HG02970 (cell line): ENCODE results near the gene LIPF.
"Not testable (repeated sequence)": the region's sequence is repeated elsewhere in the genome, so short reads cannot be mapped to it uniquely, and the experiment has no call there.

Experiments
- ATAC-seq: cut with Tn5 transposase; IDR thresholded peaks from one replicate; pipeline ENCODE4 v1.9.1; 2021; ENCODE audit warnings: mild to moderate bottlenecking, moderate library complexity, moderate number of reproducible peaks; ENCODE audit not compliant: unreplicated experiment, low FRiP score

The LIPF gene, protein sequence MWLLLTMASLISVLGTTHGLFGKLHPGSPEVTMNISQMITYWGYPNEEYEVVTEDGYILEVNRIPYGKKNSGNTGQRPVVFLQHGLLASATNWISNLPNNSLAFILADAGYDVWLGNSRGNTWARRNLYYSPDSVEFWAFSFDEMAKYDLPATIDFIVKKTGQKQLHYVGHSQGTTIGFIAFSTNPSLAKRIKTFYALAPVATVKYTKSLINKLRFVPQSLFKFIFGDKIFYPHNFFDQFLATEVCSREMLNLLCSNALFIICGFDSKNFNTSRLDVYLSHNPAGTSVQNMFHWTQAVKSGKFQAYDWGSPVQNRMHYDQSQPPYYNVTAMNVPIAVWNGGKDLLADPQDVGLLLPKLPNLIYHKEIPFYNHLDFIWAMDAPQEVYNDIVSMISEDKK

DNA sequence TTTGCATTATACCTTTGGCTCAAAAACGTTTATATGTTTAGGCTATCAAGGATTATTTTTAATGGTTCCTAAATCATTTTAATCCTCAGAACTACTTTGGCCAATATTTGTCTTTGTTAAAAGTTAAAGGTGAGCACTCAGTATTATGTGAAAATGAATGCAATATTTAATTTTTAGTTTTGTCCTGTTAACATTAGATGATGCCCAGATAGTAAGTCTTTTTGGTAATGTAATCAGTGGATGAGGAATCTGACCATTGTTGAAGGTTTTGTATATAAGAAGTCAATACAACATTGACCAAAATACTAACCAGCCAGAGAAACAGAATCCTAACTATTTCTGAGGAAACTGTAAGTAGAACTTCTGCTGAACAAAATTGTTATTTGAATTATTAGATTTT lies at the start of gene LIPF:
LIPF (plus strand) TSS at position 301 of the 400 bp plus-strand sequence. CDS start 2,856 bp downstream, outside the sequence.
- ATAC-seq = no peak

DNA sequence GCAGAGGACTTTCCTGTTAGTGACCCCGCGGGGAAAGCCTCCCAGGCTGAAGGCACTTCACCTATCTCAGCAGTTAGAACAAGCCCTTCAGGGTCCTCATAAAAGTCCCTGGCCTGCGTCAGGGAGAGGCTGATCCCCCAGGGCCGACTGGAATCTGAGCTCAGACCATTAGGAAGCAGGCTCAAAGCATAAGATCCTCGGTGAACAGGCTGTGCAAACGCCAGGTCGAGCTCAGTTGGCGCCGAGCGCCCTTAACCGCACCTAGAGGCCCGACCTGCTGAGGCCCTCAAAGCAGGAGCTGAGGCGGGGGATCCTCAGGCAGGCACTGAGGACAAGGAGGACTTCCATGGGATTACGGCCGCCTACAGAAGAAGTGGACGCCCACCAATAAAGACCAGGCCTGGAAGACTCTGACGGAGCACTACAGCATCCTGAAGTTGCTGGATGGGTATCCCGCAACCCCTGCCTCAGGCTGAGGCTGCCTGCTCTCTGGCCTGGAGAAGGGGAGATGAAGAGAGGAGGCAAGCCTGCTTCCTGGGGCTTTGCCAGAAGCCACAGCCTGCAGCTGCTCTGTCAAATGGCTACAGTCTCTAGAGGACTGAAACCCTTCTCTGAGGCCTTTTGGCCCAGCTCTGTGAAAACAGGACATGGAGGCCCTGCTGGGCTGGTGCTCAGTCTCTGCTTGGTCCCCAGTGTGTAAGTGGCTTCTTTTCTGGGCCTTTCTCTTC lies 47.8 kb upstream of the LIPF start:
- ATAC-seq = no peak

DNA sequence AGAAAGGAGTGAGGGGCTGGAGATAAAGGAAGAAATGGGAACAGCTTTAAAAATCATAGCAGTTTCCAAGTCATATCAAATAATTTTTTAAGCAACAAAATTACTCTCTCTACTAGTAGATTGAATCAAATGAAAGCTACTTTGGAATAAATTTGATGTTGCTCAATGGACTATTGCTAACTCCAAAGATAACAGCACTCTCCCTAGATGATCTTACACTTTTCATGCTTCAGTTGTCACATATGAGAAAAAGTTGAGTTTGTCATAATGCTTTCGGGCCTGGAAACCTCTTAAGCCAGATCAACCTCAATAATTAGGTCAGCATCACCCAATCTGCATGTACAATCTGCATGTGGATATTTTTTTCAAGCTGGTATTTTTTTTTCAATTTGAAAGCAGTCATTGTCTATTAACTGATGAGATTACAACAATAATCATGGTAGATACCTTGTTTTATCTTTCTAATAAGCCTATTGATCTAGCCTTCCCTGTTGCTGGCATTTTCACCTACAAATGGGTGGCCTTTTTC lies 46.4 kb upstream of the LIPF start:
- no peak for ATAC-seq

DNA sequence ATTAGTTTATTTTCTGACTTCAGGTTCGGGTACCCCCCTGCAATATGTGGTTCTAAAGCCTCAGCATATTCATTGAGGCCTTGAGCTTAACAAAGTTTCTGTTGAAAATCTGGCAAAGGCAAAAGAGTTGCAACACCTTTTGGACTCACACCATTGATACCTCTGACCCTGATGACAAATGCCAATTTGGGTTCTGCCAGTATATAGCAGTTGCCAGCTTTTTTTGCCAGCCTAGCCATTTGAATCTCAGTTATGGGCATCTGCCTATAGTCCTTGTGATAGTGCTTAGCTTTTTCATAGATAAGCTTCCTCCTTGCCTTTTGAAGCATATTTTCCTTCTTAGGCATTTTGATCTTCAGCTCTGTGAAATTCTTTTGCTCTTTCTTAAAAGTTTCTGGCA lies 45.7 kb upstream of the LIPF start:
- no peak for ATAC-seq

DNA sequence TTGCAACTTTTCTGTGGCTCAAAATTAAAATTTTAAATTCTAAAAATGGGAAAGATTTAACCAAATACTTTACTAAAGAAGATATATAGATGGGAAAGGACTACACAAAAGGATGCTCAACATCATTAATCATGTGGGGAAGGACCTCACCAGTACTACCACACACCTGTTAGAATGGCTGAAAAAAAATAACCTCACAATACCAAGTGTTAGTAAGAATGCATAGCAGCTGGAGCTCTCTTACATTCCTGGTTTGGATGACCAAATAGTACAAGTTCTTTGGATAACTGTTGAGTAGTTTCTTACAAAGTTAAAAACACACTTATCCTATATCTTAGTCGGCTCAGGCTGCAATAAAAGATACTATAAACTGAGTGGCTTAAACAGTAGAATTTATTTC lies 43.8 kb upstream of the LIPF start:
- ATAC-seq = no peak

DNA sequence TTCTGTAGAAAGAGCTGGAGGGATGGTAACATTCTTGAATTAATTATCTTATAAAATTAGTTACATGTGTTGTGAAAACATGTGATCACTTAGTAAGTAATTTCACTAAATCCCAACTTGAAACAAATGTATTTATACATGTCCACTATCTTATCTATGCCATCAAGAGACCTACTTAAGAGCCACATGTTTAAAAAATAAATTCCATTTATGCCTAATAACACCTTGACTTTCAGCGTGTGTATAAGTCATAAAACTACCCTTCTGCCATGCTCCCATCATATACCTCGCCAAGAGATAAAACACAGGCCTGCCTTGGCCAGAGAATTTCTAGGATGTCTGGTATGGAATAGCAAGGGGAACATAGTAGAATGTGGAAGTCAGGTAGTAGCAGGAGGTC lies 40.4 kb upstream of the LIPF start:
- no peak for ATAC-seq

DNA sequence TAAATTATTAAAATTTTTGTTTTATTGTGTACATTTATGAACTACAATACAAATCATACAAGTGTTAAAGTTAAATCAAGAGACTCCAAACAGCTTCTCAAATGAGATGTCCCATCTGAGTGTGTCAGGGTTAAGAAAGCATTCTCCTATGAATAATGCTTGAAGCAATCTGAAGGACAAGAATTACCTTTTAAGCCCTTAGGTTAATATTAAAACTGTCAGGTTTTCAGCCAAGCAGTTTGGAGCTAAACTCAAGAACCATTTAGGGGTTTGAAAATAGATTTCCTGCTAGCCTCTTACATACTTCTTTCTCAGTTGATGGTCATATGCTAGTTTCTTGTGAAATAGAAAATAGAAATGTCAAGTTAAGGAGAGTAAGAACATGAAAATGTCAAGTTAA lies 39.4 kb upstream of the LIPF start:
- no peak for ATAC-seq

DNA sequence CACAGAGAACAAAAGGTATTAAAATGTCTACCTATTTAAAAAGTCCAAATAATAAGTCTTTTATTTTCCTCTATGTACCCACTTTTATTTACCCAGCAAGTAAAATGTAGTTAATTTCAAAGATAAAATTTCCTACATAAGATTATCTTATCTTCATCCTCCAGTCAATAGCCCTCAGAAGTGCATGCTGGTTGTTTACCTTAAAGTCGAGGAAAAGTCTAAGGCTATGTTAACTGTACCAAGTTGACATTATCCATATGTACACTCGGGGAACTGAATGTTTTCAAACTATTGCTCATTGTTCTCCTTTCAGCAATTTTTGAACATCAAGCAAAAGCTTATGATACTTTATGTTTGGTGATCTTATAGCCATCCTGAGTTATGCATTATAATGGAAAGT lies 24.1 kb upstream of the LIPF start:
- no peak for ATAC-seq

DNA sequence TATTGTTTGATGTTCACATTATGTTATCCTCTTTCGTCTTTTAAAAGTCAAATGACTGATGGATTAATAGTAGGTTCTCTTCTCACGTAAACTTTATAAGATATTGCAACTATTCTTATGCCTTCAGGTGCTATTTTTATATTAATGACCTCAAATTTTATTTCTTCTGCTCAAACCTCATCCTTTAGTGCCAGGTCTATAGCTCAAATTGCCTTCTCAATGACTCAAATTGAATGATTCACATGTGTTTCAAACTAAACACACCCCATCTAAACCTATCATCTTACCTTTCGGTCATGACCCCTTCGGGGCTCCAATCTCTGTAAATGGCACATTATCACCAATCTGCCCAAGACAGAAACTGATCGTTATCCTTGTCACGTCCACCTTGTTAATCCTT lies 22.0 kb upstream of the LIPF start:
- ATAC-seq = no peak

DNA sequence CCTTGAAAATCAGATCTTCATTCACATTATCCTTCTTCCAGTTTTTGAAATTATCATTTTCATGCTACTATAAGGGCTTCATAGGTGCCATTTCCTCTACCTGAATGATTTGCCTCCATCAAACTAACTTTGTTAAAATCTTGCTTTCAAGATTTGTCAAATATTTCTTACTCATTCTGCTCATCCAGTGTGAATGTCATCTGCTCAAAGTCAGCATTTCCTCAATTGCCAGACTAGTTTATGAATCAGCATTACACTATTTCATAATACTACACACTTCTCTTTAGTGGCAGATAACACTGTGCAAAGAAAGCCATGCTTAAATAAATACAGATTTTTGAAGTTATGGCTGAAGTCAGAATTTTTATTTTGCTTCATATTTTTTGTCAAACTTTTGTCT lies 21.3 kb upstream of the LIPF start:
- no peak for ATAC-seq

DNA sequence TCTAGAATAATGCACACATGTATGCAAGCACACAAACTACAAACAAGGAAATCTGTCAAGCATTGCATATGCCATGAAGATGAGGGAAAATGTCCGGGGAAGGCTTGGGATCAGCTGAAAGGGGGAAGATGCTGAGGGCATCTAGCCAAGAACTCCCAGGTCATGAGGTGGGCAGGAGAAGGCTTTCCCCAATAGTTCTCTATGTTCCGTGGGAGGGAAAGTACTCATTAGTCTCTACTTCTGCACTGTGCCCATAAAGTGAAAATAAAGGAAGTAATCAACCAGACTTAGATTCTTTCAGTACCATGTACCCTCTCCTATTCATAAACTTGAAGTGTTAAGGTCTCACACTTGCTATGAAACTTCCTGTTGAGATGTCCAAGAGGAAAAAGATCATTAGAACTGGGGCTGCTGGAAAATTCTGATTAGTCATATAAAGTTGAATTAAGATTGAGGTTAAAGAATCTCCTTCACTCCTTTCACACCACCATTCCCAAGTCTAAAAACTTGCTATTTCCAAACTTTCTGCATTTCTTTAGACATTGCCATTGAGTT lies 17.1 kb upstream of the LIPF start:
- no peak for ATAC-seq

DNA sequence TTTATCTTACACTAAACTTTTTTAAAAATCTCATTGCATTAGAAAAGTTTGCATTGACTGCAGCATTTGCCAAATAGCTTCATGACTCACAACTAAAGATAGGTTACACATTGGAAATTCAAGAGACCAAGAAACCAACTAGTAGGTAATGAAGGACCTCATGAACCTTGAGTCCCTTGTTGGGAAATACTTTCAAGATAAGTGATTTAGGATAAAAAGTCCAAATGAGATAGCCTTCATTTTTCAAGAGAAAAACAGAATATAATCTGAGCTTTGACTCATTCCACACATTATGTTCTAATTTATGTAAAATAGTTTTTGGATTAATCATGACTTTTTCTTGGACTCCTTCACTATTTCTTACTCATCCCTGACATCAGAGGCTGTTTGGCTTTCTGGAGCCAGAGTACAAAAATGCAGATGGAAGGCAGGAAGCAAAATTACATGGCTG lies 13.1 kb upstream of the LIPF start:
- ATAC-seq = no peak

DNA sequence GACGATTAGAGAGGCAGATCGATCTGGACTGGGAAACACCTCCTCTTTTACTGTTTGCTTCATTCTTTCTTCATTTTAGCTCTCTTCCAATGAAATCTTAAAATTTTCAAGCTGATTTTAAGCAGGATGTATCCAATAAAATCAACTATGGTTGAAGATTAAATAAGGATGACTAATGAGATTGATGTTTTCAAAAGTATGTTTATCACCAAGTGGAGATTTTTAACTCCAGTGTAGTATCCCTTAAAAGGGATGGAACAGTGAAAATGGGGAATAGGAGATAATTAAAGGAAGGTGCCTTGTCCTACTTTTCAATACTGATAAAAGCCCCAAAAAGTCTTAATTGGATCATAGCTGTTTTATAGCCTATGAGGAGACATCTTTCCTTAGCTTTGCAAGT lies 11.6 kb upstream of the LIPF start:
- no peak for ATAC-seq

DNA sequence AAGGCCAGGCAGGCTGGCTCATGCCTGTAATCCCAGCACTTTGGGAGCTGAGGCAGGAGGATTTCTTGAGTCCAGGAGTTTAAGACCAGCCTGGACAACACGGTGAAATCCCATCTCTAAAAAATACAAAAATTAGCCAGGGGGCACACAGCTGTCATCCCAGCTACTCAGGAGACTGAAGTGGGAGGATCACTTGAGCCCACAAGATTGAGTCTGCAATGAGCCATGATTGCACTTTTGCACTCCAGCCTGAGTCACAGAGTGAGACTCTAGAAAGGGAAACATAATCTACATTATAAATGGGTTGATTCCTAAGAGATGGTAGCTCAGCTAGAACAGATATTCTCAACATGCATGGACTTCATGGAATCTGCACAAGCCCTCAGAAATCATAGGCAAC lies 6.3 kb upstream of the LIPF start:
- no peak for ATAC-seq

DNA sequence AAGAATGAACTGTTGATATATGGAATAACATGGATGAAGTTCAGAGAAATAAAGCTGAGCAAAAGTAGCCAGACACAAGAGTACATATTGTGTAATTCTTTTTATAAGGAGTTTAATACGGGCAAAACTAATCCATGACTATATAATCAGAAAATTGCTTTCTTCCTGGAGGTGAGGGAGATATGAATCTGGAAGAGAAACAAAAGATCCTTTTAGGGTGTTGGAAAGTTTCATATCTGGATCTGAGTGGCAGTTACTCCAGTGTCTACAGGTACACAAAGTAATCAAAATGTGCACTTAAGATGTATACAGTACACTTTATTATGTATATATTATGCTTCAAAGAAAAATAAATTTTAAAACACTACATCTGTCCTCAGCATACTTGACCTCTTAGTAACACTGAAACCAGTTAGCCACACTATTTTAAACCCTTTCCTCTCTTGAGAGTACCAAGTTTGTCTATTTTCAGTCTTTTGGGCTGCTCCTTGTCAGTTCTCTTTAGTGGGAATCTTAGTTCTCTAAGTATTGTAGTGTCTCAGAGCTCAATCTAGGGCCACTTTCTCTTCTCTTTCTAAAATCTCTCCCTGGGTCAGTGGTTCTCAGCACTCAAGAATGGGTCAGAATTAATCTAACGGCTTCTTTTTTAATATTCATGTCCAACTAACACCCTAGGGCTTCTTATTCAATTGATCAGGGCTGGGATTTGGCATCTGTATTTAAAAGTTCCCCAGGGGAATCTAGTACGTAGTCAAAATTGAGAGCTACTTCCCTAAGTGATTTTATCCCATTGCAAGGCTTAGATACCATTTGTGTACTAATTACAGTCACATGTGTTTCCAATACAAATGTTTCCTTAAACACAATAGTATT lies 4.3 kb upstream of the LIPF start:
- ATAC-seq = no peak

DNA sequence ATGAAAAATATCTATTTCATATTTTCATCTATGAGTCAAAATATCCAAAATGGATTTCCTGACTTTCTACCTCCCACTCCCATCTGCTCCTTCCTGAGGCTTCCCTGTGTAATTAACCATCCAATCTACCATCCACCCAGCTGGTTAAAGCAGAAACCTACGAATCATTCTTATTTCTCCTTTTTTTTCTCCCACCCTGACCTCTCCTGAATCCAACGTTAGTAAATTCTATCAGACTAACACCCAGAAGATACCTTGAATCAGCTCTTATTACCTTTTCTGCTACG lies 3.7 kb upstream of the LIPF start:
- no peak for ATAC-seq

DNA sequence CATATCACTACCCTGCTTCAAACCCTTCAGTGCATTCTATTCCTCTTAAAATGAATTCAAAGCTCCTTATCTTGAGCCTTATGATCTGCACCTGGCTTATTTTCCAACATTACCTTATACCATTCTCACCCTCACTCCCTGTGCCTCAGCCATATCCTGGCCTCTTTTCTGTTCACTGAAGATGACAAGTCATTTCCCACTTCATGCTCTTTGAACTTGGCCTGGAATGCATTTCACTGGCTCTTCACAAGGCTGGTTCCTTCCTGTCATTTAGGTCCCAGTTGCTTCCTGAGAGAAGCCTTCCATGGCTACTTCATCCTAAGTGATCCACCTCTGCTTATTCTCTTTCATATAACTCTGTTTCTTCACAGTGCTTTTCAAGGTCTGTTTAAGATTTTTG lies 3.2 kb upstream of the LIPF start:
- no peak for ATAC-seq

DNA sequence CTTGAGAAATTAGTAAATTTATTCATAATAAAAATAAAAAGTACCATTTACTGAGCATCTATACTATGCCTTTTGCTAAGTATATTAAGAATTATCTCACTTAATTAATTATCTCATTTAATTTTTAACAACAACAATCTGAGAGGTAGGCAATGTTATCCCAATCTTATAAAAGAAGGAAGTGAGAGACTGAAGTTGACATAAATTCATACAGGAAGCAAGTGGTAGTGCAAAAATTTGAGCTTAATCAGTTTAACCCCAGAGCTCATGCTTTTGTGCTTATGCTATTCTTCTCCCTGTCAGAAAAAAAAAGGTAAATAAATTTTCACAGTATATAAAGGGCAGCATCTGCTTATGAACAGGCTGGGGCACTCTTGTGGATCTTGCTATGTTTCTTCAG lies 2.7 kb upstream of the LIPF start:
- ATAC-seq = no peak

DNA sequence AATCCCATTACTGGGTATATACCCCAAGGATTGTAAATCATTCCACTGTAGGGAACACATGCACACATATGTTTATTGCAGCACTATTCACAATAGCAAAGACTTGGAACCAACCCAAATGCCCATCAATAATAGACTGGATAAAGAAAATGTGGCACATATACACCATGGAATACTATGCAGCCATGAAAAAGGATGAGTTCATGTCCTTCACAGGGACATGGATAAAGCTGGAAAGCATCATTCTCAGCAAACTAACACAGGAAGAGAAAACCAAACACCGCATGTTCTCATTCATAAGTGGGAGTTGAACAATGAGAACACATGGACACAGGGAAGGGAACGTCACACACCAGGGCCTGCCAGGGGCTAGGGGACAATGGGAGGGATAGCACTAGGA lies 1.1 kb upstream of the LIPF start:
- not testable (repeated sequence) for ATAC-seq

DNA sequence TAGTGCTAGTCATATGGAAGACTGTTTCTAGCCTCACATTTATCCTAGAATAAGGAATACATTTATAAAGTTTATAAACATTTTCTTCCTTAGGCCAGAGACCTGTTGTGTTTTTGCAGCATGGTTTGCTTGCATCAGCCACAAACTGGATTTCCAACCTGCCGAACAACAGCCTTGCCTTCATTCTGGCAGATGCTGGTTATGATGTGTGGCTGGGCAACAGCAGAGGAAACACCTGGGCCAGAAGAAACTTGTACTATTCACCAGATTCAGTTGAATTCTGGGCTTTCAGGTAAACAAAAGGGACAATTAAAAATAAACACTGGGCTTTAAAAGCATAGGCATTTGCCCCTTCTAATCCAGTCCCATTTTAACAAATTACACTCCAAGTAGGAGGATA lies 4.2 kb downstream of the LIPF start:
- ATAC-seq = no peak

DNA sequence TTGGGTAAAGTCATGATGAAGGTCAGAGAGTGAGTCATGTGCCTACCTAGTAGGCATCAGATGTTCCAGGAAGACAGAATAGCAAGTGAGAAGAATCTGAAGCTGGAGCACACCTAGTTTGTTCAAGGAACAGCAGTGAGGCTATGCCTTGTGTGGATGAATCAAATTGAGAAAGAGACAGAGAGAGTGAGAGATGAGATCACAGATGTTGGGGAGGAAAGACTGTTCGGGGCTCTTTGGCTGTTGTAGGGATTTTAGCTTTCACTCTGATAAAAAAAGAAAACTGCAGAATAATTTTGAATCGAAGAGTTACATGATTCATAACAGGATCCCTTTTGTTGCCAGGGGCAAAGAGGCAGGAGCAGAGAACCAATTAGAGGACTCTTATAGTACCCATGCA lies 6.3 kb downstream of the LIPF start:
- ATAC-seq = no peak
